ENCODE results near the gene ARTN.
A peak's percentile ranks its signal among the peaks of the same experiment; 100 is the strongest.

ARTN gene

GRCh38 chr1:43970502-43970901 lies 36.9 kb downstream of the ARTN start:
- DNase-seq (ENCODE audit: low read depth in 4 of 4, low spot score in 1 of 4): no peak

DNA sequence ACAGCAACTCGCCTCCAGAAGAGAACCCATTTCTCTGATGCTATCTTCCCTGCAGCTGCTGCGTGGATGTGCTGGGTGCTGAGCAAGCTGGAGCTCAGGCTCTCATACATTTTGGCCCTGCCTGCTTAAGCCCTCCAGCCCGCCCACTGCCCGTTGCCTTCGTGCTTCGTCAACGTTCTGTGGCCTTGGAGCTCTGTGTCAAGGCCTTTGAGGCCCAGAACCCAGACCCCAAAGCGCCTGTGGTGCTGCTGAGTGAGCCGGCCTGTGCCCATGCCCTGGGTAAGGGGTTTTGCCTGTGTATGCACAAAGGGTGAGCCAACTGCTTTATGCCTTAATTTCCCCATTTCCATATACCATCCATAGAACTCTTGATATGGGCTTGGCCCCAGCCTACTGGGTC lies 37.3 kb downstream of the ARTN start:
- DNase-seq (ENCODE audit: low read depth in 4 of 4, low spot score in 1 of 4): no peak

DNA sequence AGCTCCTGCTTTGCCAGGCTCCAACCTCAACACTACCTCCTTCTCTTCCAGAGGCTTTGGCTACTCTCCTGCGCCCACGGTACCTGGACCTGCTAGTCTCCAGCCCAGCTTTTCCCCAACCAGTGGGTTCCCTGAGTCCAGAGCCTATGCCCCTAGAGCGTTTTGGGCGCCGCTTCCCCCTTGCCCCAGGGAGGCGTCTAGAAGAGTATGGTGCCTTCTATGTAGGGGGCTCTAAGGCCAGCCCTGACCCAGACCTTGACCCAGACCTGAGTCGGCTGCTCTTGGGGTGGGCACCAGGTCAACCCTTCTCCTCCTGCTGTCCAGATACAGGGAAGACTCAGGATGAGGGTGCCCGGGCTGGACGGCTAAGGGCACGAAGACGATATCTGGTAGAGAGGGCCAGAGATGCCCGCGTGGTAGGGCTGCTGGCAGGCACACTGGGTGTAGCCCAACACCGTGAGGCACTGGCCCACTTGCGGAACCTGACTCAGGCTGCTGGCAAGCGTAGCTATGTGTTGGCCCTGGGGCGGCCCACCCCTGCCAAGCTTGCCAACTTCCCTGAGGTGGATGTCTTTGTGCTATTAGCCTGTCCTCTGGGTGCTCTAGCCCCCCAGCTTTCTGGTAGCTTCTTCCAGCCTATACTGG lies 37.9 kb downstream of the ARTN start:
- DNase-seq (ENCODE audit: low read depth in 4 of 4, low spot score in 1 of 4): no peak

DNA sequence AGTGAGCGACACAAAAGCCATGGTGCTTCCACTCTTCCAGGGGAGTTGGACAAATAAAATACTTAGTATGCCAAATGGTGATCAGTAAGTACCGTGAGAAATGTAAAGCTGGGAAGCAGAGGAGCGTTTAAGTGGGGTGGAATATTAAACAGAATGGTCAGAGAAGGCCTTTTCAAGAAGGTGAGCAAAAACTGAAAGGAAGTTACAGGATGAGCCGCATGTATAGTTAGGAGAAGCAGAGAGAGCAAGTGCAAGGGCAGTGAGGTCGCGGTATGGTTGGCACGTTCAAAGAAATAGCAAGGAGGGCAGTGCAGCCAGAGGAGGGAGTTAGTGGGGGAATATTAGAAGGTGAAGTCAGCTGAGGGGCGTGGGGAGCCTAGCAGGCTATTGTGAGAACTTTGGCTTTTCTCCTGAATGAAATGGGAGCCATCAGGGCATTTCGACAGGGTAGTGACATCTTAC lies 40.4 kb downstream of the ARTN start:
- no peak for DNase-seq (ENCODE audit: low read depth in 4 of 4, low spot score in 1 of 4)

- DNase-seq (ENCODE audit: low read depth in 4 of 4, low spot score in 1 of 4): peak; percentile 92 to 96 (median 94)
Measured at GRCh38 chr1:43974443-43975248, 41.0 kb downstream of the ARTN start, which contains the start of gene ATP6V0B. ATP6V0B (plus strand) TSS chr1:43974960; CDS start chr1:43975041, 81 bp downstream.

- DNase-seq (ENCODE audit: low read depth in 4 of 4, low spot score in 1 of 4): no peak
Measured at GRCh38 chr1:43975249-43975961, 41.8 kb downstream of the ARTN start.

- no peak for DNase-seq (ENCODE audit: low read depth in 4 of 4, low spot score in 1 of 4)
Measured at GRCh38 chr1:43976045-43976444, 42.4 kb downstream of the ARTN start.

GRCh38 chr1:43976890-43977289 lies 43.3 kb downstream of the ARTN start:
- DNase-seq (ENCODE audit: low read depth in 4 of 4, low spot score in 1 of 4): no peak

- DNase-seq (ENCODE audit: low read depth in 4 of 4, low spot score in 1 of 4): no peak
Measured at GRCh38 chr1:43977376-43978263, 44.0 kb downstream of the ARTN start.

- DNase-seq (ENCODE audit: low read depth in 4 of 4, low spot score in 1 of 4): no peak
Measured at GRCh38 chr1:43978264-43978550, 44.6 kb downstream of the ARTN start.

DNA sequence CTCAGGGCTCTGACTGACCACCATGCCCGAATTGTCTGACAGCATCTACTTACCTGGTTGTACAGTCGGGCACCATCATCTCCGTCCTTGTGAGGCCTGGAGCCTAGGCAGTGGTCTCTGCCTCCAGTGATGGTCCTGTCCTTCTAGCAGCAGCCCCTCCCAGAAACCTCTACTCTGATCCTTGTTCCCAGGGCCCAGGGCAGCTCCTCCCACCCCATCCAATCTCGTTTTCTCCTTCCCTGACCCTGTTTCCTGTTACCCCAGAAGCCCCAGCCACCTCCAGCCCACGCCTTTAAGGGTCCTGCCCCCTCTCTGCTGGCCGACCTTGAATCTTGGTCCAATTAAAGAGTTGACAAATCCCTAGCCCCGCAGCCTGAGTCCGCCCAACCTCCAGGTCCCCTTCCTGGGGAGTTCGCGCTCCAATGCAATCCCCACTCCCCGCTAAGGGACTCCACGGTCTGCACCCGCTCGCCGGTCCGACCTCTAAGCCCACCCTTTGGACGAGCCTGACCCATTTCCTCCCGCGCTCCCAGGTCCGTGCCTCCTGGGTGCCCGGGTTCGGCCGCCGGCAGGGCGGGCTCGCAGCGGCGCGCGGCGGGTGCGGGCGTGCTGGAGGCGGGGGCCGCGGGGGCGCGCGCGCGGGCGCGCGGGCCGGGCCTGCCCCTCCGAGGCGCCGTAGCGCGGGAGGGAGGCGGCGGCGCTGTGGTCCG lies 45.1 kb downstream of the ARTN start, which contains the start of gene B4GALT2:
Gene B4GALT2 (plus strand): TSS at position 660 of the 710 bp plus-strand sequence. CDS start 1,951 bp downstream, outside the sequence.
- DNase-seq (ENCODE audit: low read depth in 4 of 4, low spot score in 1 of 4): peak in 1 of 4 experiments; percentile 28

DNA sequence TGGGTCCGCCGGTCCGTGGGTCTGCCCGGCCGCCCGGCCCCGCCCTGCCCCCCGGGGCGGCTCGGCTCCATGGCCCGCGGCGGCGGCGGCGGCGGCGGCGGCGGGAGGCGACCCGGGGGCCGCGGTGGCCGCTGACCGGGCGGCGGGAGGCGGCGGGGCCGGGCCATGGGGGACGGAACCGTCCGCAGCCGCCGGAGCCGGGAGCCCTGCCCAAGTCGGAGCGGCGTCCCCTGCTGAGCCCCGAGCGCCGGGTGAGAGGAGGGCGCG lies 45.6 kb downstream of the ARTN start:
- DNase-seq (ENCODE audit: low read depth in 4 of 4, low spot score in 1 of 4): no peak

GRCh38 chr1:43979528-43980254 lies 46.1 kb downstream of the ARTN start:
- peak in 1 of 4 experiments; percentile 18 for DNase-seq (ENCODE audit: low read depth in 4 of 4, low spot score in 1 of 4)

DNA sequence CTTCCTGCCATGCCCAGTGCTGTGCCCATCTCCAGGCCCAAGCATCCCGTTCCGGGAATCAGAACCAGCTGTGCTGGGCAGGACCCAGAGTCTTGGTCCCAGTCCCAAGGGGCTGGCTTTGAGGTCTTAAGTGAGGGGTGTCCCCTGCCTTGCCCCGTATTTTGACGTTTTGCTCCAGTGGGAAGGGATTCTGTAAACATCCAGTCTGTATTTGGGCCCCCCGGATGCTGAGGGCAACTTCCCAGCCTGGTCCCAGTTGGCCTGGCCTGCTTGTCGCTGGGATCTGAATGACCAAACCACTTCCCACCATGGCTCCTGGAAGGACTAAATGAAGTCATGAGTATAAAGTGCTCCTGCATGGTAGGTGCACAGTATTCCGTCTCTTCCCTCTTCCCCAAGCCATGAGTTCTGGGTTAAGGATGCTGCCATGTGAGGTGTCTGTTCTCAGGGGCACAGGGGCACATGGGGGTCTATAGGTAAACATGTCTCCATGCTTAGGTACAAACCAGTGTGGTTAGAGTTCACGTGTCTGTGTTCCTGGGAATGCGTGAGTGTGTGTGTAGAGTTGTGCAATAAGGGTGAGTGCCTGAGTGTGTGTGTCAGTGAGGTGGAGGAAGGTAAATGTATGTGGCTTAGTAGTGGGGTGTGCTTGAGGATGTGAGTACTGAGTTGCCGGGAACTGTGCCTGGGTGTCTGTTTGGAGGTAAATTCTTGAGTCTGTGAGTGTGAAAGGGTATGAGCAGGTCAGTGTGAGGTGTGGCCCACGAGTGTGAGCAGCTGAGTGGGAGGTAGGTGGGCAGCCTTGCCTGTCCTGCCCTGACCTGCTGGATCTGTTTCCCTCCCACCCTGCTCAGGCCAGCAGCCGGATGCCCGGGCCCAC lies 46.9 kb downstream of the ARTN start:
- no peak for DNase-seq (ENCODE audit: low read depth in 4 of 4, low spot score in 1 of 4)

DNA sequence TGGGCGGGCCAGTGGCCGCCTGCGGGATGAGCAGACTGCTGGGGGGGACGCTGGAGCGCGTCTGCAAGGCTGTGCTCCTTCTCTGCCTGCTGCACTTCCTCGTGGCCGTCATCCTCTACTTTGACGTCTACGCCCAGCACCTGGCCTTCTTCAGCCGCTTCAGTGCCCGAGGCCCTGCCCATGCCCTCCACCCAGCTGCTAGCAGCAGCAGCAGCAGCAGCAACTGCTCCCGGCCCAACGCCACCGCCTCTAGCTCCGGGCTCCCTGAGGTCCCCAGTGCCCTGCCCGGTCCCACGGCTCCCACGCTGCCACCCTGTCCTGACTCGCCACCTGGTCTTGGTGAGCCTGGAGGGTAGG lies 47.5 kb downstream of the ARTN start:
- DNase-seq (ENCODE audit: low read depth in 4 of 4, low spot score in 1 of 4): no peak

DNA sequence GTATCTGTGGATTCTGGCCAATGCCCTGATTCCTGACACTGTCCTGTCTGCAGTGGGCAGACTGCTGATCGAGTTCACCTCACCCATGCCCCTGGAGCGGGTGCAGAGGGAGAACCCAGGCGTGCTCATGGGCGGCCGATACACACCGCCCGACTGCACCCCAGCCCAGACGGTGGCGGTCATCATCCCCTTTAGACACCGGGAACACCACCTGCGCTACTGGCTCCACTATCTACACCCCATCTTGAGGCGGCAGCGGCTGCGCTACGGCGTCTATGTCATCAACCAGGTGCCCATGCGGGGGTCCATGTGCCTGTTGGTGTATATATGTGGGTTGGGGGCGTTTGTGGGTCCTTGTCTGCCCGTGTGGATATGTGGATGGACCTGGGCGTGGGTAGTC lies 48.0 kb downstream of the ARTN start:
- DNase-seq (ENCODE audit: low read depth in 4 of 4, low spot score in 1 of 4): no peak

GRCh38 chr1:43982241-43982640 lies 48.6 kb downstream of the ARTN start:
- no peak for DNase-seq (ENCODE audit: low read depth in 4 of 4, low spot score in 1 of 4)

GRCh38 chr1:43982808-43983207 lies 49.2 kb downstream of the ARTN start:
- no peak for DNase-seq (ENCODE audit: low read depth in 4 of 4, low spot score in 1 of 4)

Measured in stimulated activated CD4-positive, alpha-beta T cell treated with anti-CD3 and anti-CD28 coated beads, Interleukin-1b, Interleukin-23, amount 100 ng/mL, for 24 hours (primary cell).